ENCODE measurements around the gene CAPZB.

Gene CAPZB

GRCh38 chr1:19472174-19472573, 13.2 kb downstream of the CAPZB start:
- Histone ChIP-seq H3K27ac (no peak overlapping the region), H3K36me3 (peaks cover 22% of the 10 kb centered on the region), H3K9me3 (ENCODE audit: severe bottlenecking) (no peaks in the 10 kb centered on the region), H3K27me3 (ENCODE audit: insufficient read depth, low read depth, severe bottlenecking) (no peaks in the 10 kb centered on the region), H3K4me3 (ENCODE audit: low read depth, low read length) (no peak overlapping the region)
- DNase-seq = no peak
- TF ChIP-seq CTCF (IDR thresholded peaks at IDR 0.05; ENCODE audit: low read depth, low read length) = no peak

- Histone ChIP-seq H3K27ac (no peak overlapping the region), H3K27me3 (ENCODE audit: insufficient read depth, low read depth, severe bottlenecking) (no peaks in the 10 kb centered on the region), H3K36me3 (peaks cover 15% of the 10 kb centered on the region), H3K4me3 (ENCODE audit: low read depth, low read length) (no peak overlapping the region), H3K9me3 (ENCODE audit: severe bottlenecking) (no peaks in the 10 kb centered on the region)
- DNase-seq = no peak
- TF ChIP-seq CTCF (IDR thresholded peaks at IDR 0.05; ENCODE audit: low read depth, low read length) = no peak
These were observed 16.3 kb downstream of the CAPZB start for GRCh38 chr1:19469004-19469403.

- Histone ChIP-seq H3K9me3 (ENCODE audit: severe bottlenecking) (no peaks in the 10 kb centered on the region), H3K36me3 (peaks cover 12% of the 10 kb centered on the region), H3K27ac (no peak overlapping the region), H3K27me3 (ENCODE audit: insufficient read depth, low read depth, severe bottlenecking) (no peaks in the 10 kb centered on the region), H3K4me3 (ENCODE audit: low read depth, low read length) (no peak overlapping the region)
- DNase-seq = no peak
- no peak for TF ChIP-seq CTCF (IDR thresholded peaks at IDR 0.05; ENCODE audit: low read depth, low read length)
These were observed 16.9 kb downstream of the CAPZB start for GRCh38 chr1:19468397-19468956.

GRCh38 chr1:19467199-19468187, 17.8 kb downstream of the CAPZB start:
- no peak for DNase-seq
- Histone ChIP-seq H3K36me3 (peaks cover 7% of the 10 kb centered on the region), H3K9me3 (ENCODE audit: severe bottlenecking) (no peaks in the 10 kb centered on the region), H3K4me3 (ENCODE audit: low read depth, low read length) (no peak overlapping the region), H3K27me3 (ENCODE audit: insufficient read depth, low read depth, severe bottlenecking) (no peaks in the 10 kb centered on the region), H3K27ac (no peak overlapping the region)
- no peak for TF ChIP-seq CTCF (IDR thresholded peaks at IDR 0.05; ENCODE audit: low read depth, low read length)

- H3K27ac ChIP-seq = no peak overlapping the region
- H3K36me3 ChIP-seq = peaks cover 3% of the 10 kb centered on the region
- H3K9me3 ChIP-seq (ENCODE audit: severe bottlenecking) = no peaks in the 10 kb centered on the region
- no peak overlapping the region for H3K4me3 ChIP-seq (ENCODE audit: low read depth, low read length)
- no peak for TF ChIP-seq CTCF (IDR thresholded peaks at IDR 0.05; ENCODE audit: low read depth, low read length)
- no peak for DNase-seq
- no peaks in the 10 kb centered on the region for H3K27me3 ChIP-seq (ENCODE audit: insufficient read depth, low read depth, severe bottlenecking)
These were observed 19.2 kb downstream of the CAPZB start for GRCh38 chr1:19466112-19466561.

Data from WERI-Rb-1 (cell line).